ENCODE data around the gene CALD1.
A peak's percentile ranks its signal among the peaks of the same experiment; 100 is the strongest.

CALD1 gene

GRCh38 chr7:134854816-134855215 is 75.4 kb downstream of the CALD1 start:
- no peak for FAIRE-seq
- DNase-seq (ENCODE audit: insufficient read length) = no peak
- no peak for TF ChIP-seq POLR2A (IDR thresholded peaks at IDR 0.05; ENCODE audit: low read depth, low read length)
- TF ChIP-seq POLR2AphosphoS5 (IDR thresholded peaks at IDR 0.05; ENCODE audit: low read depth, low read length) = no peak
- TF ChIP-seq TAF1 (IDR thresholded peaks at IDR 0.05; ENCODE audit: borderline replicate concordance, low read depth, low read length) = no peak

- FAIRE-seq (no peak), DNase-seq (ENCODE audit: insufficient read length) (no peak)
- TF ChIP-seq TAF1 (IDR thresholded peaks at IDR 0.05; ENCODE audit: borderline replicate concordance, low read depth, low read length) (no peak), POLR2A (IDR thresholded peaks at IDR 0.05; ENCODE audit: low read depth, low read length) (no peak), POLR2AphosphoS5 (IDR thresholded peaks at IDR 0.05; ENCODE audit: low read depth, low read length) (no peak)
These were observed 76.0 kb downstream of the CALD1 start for GRCh38 chr7:134855442-134855841.

DNA sequence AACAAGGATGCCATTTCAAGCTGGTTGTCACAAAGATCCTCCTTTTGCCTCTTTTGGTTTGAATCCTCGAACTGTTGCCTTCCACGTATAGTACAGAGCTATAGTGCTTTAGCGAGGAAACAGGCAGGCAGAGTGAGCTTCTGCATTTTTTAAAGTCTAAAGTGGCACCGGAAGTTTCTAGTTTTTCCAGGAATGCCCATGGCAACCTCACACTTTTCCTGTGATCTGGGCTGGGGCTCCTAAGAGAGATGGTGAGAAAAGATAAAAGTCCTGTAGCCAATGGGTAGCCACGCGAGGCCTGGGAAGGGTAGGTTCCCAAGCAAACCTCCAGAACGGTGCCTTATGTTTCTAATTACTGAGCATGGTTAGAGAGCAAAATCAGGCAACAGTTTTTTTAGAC is 76.7 kb downstream of the CALD1 start:
- no peak for DNase-seq (ENCODE audit: insufficient read length)
- FAIRE-seq = no peak
- no peak for TF ChIP-seq TAF1 (IDR thresholded peaks at IDR 0.05; ENCODE audit: borderline replicate concordance, low read depth, low read length)
- no peak for TF ChIP-seq POLR2A (IDR thresholded peaks at IDR 0.05; ENCODE audit: low read depth, low read length)
- no peak for TF ChIP-seq POLR2AphosphoS5 (IDR thresholded peaks at IDR 0.05; ENCODE audit: low read depth, low read length)

GRCh38 chr7:134856691-134857090 is 77.3 kb downstream of the CALD1 start:
- FAIRE-seq (no peak), DNase-seq (ENCODE audit: insufficient read length) (no peak)
- TF ChIP-seq TAF1 (IDR thresholded peaks at IDR 0.05; ENCODE audit: borderline replicate concordance, low read depth, low read length) (no peak), POLR2A (IDR thresholded peaks at IDR 0.05; ENCODE audit: low read depth, low read length) (no peak), POLR2AphosphoS5 (IDR thresholded peaks at IDR 0.05; ENCODE audit: low read depth, low read length) (no peak)

GRCh38 chr7:134857958-134858357 is 78.5 kb downstream of the CALD1 start:
- TF ChIP-seq TAF1 (IDR thresholded peaks at IDR 0.05; ENCODE audit: borderline replicate concordance, low read depth, low read length) (no peak), POLR2AphosphoS5 (IDR thresholded peaks at IDR 0.05; ENCODE audit: low read depth, low read length) (no peak), POLR2A (IDR thresholded peaks at IDR 0.05; ENCODE audit: low read depth, low read length) (no peak)
- FAIRE-seq = no peak
- DNase-seq (ENCODE audit: insufficient read length) = no peak

DNA sequence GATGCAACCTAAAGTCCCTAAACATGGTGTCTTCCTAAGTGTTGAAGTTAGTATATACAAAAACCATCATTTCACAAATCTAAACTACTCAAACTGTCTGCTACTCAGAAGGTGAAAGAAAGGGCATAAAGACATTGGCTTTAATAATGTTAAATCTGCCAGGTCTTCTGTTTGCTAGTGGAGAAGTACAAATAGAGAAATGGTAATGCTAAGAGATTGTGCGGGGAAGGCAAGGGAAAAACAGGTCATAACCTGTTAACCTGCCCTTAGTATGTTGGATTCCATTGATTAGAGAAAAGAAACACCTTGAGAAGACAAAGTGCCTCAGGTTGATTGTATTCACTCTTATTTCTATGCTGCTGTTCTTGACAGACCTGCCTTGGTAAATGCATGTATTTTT is 80.3 kb downstream of the CALD1 start:
- no peak for FAIRE-seq
- TF ChIP-seq POLR2AphosphoS5 (IDR thresholded peaks at IDR 0.05; ENCODE audit: low read depth, low read length) (no peak), TAF1 (IDR thresholded peaks at IDR 0.05; ENCODE audit: borderline replicate concordance, low read depth, low read length) (no peak), POLR2A (IDR thresholded peaks at IDR 0.05; ENCODE audit: low read depth, low read length) (no peak)
- DNase-seq (ENCODE audit: insufficient read length) = no peak

- TF ChIP-seq POLR2A (IDR thresholded peaks at IDR 0.05; ENCODE audit: low read depth, low read length) = no peak
- TF ChIP-seq TAF1 (IDR thresholded peaks at IDR 0.05; ENCODE audit: borderline replicate concordance, low read depth, low read length) = no peak
- no peak for TF ChIP-seq POLR2AphosphoS5 (IDR thresholded peaks at IDR 0.05; ENCODE audit: low read depth, low read length)
- FAIRE-seq = peak; percentile 76
- DNase-seq (ENCODE audit: insufficient read length) = no peak
These were observed 85.8 kb downstream of the CALD1 start for GRCh38 chr7:134865001-134865845.

GRCh38 chr7:134866617-134867016 is 87.2 kb downstream of the CALD1 start:
- no peak for TF ChIP-seq TAF1 (IDR thresholded peaks at IDR 0.05; ENCODE audit: borderline replicate concordance, low read depth, low read length)
- TF ChIP-seq POLR2A (IDR thresholded peaks at IDR 0.05; ENCODE audit: low read depth, low read length) = no peak
- no peak for TF ChIP-seq POLR2AphosphoS5 (IDR thresholded peaks at IDR 0.05; ENCODE audit: low read depth, low read length)
- no peak for DNase-seq (ENCODE audit: insufficient read length)
- no peak for FAIRE-seq

DNA sequence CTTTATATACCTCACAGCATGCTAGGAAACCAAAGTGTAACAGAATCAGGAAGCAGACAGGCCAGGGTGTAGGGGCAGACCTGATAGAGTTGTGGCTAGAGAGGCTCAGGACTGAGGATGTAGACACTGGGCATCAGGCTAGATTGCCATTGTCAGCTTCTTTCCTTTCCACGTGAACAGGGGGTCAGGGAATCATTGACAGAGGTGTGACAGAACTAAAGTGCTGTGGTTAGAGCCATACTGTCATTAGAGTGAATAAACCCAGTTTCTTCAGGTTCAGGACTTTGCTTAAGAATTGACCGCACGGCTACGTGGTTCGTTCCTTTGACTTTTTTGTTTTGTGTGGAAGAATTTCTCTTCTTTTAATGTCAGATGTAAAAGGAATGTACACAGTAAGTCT is 90.7 kb downstream of the CALD1 start:
- no peak for DNase-seq (ENCODE audit: insufficient read length)
- FAIRE-seq = no peak
- TF ChIP-seq TAF1 (IDR thresholded peaks at IDR 0.05; ENCODE audit: borderline replicate concordance, low read depth, low read length) = no peak
- no peak for TF ChIP-seq POLR2AphosphoS5 (IDR thresholded peaks at IDR 0.05; ENCODE audit: low read depth, low read length)
- no peak for TF ChIP-seq POLR2A (IDR thresholded peaks at IDR 0.05; ENCODE audit: low read depth, low read length)

DNA sequence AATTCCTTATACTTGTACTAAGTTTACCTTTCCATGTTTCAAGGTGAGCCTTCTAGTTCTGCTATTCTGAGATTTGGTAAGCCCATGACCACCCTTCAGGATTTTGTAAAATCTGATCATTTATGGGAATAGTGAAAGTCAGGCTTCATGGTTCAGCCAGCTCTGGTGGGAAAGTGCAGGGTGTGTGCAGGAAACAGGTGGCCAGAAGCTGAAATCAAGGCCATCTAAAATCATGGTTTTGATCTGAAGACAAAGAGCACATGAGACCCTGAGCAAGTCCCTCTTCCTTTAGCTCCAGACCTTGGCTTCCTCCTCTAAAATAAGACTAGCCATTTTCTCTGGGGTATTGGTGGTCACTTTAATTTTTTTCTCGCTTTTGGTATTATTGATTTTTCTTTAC is 91.3 kb downstream of the CALD1 start:
- no peak for DNase-seq (ENCODE audit: insufficient read length)
- no peak for TF ChIP-seq TAF1 (IDR thresholded peaks at IDR 0.05; ENCODE audit: borderline replicate concordance, low read depth, low read length)
- TF ChIP-seq POLR2A (IDR thresholded peaks at IDR 0.05; ENCODE audit: low read depth, low read length) = no peak
- TF ChIP-seq POLR2AphosphoS5 (IDR thresholded peaks at IDR 0.05; ENCODE audit: low read depth, low read length) = no peak
- no peak for FAIRE-seq

DNA sequence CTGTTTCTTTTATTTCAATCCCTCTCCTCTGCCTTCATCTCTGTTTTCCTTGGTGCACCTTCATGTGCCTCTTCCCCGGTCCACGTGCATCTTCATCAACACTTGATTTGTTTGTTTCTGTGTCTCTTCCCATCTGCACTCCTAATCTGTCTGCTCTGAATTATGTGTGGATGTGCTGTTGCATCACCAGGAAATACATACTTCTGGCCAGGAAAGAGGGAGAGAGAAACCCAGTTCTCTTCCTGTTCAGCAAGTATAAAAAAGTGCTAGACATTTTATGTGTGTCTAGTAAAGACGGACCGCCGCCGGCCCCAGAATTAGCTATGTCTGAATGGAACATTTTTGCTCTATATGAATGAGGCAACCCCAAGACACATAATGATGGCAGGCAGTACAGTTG is 93.8 kb downstream of the CALD1 start:
- no peak for FAIRE-seq

DNA sequence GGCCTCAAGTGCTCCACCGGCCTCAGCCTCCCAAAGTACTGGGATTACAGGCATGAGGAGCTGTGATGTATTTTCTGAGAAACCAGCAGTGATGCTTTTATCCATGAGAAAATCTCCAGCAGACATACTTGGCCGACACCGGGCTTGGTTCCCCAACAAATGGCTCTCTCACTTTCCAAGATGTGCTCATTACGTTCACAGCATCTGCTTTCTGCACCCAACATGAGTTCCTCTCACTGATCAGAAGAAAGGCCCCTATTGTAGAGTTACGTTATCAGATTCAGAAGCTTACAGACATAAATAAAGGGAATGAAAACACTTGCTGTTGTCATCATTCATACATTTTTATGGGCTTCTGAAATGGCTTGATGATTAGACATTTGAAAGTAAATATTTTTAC is 95.0 kb downstream of the CALD1 start:
- no peak for FAIRE-seq
- DNase-seq (ENCODE audit: insufficient read length) = no peak
- TF ChIP-seq POLR2AphosphoS5 (IDR thresholded peaks at IDR 0.05; ENCODE audit: low read depth, low read length) (no peak), POLR2A (IDR thresholded peaks at IDR 0.05; ENCODE audit: low read depth, low read length) (no peak)

More for the DNA sequence above, 93.8 kb downstream of the CALD1 start:
- DNase-seq (ENCODE audit: insufficient read length) = no peak
- TF ChIP-seq POLR2AphosphoS5 (IDR thresholded peaks at IDR 0.05; ENCODE audit: low read depth, low read length) (no peak), TAF1 (IDR thresholded peaks at IDR 0.05; ENCODE audit: borderline replicate concordance, low read depth, low read length) (no peak), POLR2A (IDR thresholded peaks at IDR 0.05; ENCODE audit: low read depth, low read length) (no peak)
